Measurements from ENCODE around the gene GPX3. TPM values are rescaled to one million over a fixed set of nuclear protein-coding genes. Genes with fewer than 3 reads are reported as not detected.
A peak's percentile ranks its signal among the peaks of the same experiment; 100 is the strongest.

GPX3 gene
- total and polyA plus RNA-seq, 10 of the 15 experiments (the other 5 are each of a cell fraction or from before 2014, with no cell fraction given) = 0.04 to 1.0 (median 0.15) TPM; not detected in 3

DNA sequence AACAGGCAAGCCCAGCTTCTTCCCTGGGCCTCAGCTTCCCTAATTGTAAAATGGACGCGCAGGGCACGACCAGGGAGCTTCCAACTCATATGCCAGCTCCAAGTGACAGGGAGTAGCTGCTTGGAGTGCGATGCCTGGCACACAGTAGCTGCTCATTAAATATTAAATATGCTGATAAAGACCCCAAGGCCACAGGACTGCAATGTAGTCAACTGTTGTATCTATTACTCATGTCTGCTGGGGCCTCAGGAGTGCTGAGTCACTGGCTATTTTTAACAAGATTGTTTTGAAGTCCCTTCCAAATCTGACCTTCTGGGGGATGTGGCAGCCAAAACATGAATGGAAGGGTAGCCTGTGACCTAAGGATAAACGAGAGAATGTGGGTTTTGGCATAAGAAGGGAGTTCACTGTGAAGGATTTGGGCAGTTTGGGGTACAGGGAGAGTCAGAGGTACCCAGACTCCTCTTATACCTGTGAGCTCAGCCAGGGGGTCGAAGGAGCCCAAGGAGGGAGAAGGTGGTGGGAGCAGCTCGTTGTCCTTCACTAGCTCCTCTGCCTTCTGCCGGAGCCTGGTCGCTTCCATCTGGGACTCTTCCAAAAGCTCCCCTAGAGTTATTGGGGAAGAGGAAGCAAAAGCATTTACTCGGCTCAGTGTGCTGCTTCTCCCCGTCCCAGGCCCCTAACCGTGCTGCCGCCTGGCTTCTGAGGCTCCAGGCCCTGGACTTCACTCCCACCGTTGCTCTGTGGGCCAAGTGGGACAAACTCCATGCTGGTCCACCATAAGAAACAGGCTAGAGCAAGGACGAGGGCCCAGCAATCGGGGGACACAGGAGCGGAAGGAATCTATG lies 43.0 kb downstream of the GPX3 start:
- in situ Hi-C loops (cut with MboI) = no loop called here
- Histone ChIP-seq H3K9ac (ENCODE audit: control insufficient read depth, insufficient read depth, low read length) (no peak overlapping the region), H3K36me3 (ENCODE audit: control insufficient read depth in 2 of 2, insufficient read depth in 2 of 2, low read length in 1 of 2) (peaks cover 56 to 79% of the 10 kb centered on the region in 2 experiments), H4K20me1 (ENCODE audit: control insufficient read depth, insufficient read depth) (peaks cover 33% of the 10 kb centered on the region), H3K4me2 (ENCODE audit: control insufficient read depth, insufficient read depth) (no peak overlapping the region), H3K4me3 (no peak overlapping the region), H2AFZ (ENCODE audit: control insufficient read depth, low read depth, low read length) (no peak overlapping the region), H3K4me1 (ENCODE audit: control insufficient read depth, insufficient read depth, low read length) (peaks cover 82% of the 10 kb centered on the region), H3K27me3 (replicated peaks in 1 of 2; ENCODE audit: control insufficient read depth in 2 of 2, insufficient read depth in 2 of 2, low read length in 1 of 2) (no peaks in the 10 kb centered on the region), H3K27ac (ENCODE audit: control insufficient read depth, insufficient read depth) (no peak overlapping the region; the same call in 1 of the 2 replicates), H3K79me2 (ENCODE audit: control insufficient read depth, insufficient read depth, low read length) (peaks cover 83% of the 10 kb centered on the region), H3K9me3 (replicated peaks; ENCODE audit: control insufficient read depth, insufficient read depth, low read length) (no peaks in the 10 kb centered on the region)
- SMC1A ChIA-PET (ENCODE audit: uncharacterized antibody, unreplicated experiment) = interaction anchor here (0.5 to 3.8 kb wide), 7 partner anchors 7 to 66 kb away, joined by 3 to 21 read pairs (median 3); no protein-coding TSS in a partner anchor
- CTCF ChIA-PET = interaction anchor here (0.7 to 1.9 kb wide), 5 partner anchors 12 to 54 kb away, joined by 3 to 10 read pairs (median 3); no protein-coding TSS in a partner anchor
- DNase-seq (ENCODE audit: low read depth, low spot score) (no peak), FAIRE-seq (no peak), ATAC-seq (no peak)
- TF ChIP-seq NR2F1 (conservative IDR thresholded peaks at IDR 0.05) = no peak
- no peak for TF ChIP-seq BRCA1 (IDR thresholded peaks at IDR 0.05; ENCODE audit: low read depth, low read length)
- TF ChIP-seq, protein P1, sequence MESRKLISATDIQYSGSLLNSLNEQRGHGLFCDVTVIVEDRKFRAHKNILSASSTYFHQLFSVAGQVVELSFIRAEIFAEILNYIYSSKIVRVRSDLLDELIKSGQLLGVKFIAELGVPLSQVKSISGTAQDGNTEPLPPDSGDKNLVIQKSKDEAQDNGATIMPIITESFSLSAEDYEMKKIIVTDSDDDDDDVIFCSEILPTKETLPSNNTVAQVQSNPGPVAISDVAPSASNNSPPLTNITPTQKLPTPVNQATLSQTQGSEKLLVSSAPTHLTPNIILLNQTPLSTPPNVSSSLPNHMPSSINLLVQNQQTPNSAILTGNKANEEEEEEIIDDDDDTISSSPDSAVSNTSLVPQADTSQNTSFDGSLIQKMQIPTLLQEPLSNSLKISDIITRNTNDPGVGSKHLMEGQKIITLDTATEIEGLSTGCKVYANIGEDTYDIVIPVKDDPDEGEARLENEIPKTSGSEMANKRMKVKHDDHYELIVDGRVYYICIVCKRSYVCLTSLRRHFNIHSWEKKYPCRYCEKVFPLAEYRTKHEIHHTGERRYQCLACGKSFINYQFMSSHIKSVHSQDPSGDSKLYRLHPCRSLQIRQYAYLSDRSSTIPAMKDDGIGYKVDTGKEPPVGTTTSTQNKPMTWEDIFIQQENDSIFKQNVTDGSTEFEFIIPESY (IDR thresholded peaks at IDR 0.05) = no peak
- TF ChIP-seq CEBPB (IDR thresholded peaks at IDR 0.05; ENCODE audit: borderline replicate concordance in 1 of 2, low read depth in 2 of 2, low read length in 2 of 2) = no peak
- TF ChIP-seq, protein P2, sequence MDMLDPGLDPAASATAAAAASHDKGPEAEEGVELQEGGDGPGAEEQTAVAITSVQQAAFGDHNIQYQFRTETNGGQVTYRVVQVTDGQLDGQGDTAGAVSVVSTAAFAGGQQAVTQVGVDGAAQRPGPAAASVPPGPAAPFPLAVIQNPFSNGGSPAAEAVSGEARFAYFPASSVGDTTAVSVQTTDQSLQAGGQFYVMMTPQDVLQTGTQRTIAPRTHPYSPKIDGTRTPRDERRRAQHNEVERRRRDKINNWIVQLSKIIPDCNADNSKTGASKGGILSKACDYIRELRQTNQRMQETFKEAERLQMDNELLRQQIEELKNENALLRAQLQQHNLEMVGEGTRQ (IDR thresholded peaks at IDR 0.05; ENCODE audit: borderline replicate concordance, low read depth, low read length) = no peak
- 0 out of 2 replicates have a peak, but pooled peaks have one; percentile 8 for TF ChIP-seq RUNX3 (IDR thresholded peaks at IDR 0.05; ENCODE audit: low read length)
- 0 out of 2 replicates have a peak, but pooled peaks have one; percentile 48 for TF ChIP-seq MEF2A (IDR thresholded peaks at IDR 0.05; ENCODE audit: insufficient read depth, low read depth, low read length)
- POLR2A ChIA-PET = interaction anchor here (0.5 to 1.1 kb wide), 2 partner anchors 17 to 22 kb away, joined by 3 read pairs; no protein-coding TSS in a partner anchor
- intact Hi-C loops (cut with micrococcal nuclease; ENCODE audit: unreplicated experiment) = no loop called here
- BruUV-seq (replicated peaks) = no TSS peak
- RAD21 ChIA-PET (ENCODE audit: unreplicated experiment) = interaction anchor here (1.1 to 1.3 kb wide), 2 partner anchors 52 to 78 kb away, joined by 3 to 8 read pairs; no protein-coding TSS in a partner anchor
- WGBS (ENCODE audit: insufficient coverage, insufficient replicate concordance, low lambda C conversion rate, missing lambda C conversion rate) = 62% methylated on average over 17 of the region's 17 CpGs
